ENCODE data around the gene GRK6.

- TF ChIP-seq EZH2 (IDR thresholded peaks at IDR 0.05; ENCODE audit: borderline replicate concordance, low read length) (no peak), CTCF (conservative IDR thresholded peaks at IDR 0.05 in 1 of 2, IDR thresholded peaks at IDR 0.05 in 1 of 2; ENCODE audit: extremely low read depth in 1 of 2, insufficient read depth in 1 of 2, low read depth in 1 of 2, low read length in 2 of 2) (no peak)
Observed at GRCh38 chr5:177439518-177440053, 13.1 kb downstream of the GRK6 start.

Measured in mammary epithelial cell (primary cell).